GM04503 (cell line): ENCODE results near the gene NBPF6.
"Not testable (repeated sequence)": the region's sequence is repeated elsewhere in the genome, so short reads cannot be mapped to it uniquely, and the experiment has no call there.

ENCODE experiments used
- DNase-seq: peaks from one replicate; pipeline ENCODE4 v3.0.0-alpha.2; 2012; ENCODE audit warnings: low read depth

NBPF6 gene

DNA sequence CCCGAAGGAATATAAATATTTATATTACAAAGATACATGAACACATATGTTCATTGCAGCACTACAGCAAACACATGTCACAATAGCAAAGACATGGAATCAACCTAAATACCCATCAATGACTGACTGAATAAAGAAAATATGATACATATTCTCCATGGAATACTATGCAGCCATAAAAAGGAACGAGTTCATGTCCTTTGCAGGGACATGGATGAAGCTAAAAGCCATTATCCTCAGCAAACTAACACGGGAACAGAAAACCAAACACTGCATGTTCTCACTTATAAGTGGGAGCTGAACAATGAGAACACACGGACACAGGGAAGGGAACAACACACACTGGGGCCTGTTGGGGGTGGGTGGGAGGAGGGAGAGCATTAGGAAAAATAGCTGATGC is 46.7 kb downstream of the NBPF6 start:
- DNase-seq = not testable (repeated sequence)

DNA sequence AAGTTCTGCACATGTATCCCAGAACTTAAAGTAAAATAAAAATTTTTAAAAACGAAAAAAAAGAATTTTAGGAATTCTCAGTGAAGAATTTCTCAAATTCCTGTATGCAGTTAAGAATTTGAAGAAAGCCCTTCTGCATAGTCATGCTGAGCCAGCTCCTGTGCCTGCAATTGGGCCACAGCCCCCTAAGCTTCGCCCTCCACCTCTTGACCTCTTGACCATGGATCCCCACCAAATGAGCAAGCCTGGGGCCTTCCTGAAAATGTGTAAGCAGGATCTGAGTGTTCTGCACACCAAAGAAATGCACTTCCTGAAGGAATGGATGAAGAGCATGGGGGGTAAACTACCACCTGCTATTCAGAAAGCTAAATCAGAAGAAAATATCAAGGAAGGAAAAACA is 52.0 kb downstream of the NBPF6 start:
- DNase-seq = no peak

DNA sequence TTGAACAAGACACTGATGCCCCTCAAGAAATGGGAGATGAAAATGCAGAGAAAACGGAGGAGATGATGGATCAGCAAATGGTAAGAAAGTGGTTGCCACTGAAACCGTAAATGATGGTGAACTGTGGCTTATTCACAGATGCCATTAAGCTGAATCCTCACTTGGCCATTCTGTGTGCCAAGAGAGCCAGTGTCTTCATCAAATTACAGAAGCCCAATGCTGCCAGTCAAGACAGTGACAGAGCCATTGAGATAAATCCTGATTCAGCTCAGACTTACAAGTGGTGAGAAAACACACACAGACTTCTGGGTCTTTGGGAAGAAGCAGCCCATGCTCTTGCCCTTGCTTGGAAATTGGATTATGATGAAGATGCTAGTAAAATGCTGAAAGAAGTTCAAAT is 52.5 kb downstream of the NBPF6 start:
- DNase-seq = peak; percentile 31

DNA sequence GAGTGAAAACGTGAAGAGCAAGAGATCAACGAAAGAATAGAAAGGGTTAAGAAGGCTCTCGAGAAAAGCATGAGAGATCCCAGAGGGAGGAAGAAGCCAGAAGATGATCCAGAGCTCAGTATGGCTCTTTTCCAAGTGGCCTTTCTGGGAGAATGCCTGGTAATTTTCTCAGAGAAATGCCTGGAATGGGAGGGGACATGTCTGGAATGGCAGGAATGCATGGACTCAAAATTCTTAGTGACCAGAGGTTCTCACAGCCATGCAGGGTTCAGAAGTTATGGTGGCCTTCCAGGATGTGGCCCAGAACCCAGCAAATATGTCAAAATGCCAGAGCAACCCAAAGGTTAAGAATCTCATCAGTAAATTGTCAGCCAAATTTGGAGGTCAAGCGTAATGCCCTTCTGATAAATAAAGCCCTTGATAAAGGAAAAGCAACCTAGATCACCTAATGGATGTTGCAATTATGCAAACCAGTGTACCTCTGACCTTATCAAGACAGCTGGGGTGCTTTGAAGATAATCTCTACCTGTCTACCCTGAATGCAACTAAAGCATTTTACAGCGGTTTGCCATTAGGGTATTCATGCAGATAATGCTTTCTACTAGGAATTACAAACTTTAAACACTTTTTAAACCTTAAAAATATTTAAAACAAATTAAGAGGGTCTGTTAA is 53.1 kb downstream of the NBPF6 start:
- DNase-seq = peak; percentile 87

DNA sequence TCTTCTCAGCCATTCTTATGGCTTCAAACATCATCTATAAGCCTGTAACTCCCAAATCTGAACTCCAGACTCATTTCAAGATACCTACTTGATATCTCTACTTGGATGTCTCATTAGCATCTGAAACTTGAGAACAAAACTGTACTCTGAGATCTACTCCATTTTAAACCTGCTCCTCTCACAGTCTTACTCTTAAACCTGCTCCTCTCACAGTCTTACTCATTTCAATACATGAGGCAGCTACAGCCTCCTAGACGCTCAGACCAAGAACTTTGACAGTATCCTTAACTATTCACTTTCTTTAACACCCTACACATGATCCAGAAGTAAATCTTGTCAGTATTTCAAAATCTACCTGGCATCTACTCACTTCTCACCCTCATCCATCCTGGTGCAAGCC is 54.3 kb downstream of the NBPF6 start:
- DNase-seq = no peak

DNA sequence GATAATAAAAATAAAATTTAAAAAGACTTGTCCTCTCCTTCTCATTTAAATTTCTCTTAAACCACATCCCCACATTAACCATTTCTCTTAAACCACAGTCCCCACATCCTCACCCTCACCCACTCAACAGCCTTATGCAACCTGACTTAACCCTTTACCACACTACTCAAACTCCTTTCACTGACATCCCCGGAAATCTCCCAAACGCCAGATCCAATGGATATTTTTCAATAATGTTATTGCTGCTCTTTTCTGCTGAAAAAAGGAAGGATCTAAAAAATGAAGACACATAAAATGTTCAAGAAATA is 55.6 kb downstream of the NBPF6 start:
- DNase-seq = no peak

DNA sequence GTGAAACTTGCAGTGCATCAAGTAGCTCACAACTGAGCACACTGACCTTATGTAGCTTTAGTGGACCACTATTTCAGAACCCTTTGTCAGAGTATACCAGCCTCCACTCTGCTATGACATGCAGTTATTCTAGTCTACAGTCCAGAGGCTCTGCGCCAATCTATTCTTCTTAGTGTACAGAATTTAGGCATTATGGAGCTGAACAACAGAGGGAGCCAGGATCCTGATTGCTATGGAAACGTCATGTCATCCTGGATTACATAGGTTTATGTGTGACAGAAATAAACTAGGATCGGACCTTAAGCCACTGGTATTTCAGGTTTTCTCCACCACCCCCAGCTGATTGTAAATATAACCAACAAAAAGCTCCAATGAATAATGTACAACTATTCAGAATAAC is 61.6 kb downstream of the NBPF6 start:
- DNase-seq = no peak

DNA sequence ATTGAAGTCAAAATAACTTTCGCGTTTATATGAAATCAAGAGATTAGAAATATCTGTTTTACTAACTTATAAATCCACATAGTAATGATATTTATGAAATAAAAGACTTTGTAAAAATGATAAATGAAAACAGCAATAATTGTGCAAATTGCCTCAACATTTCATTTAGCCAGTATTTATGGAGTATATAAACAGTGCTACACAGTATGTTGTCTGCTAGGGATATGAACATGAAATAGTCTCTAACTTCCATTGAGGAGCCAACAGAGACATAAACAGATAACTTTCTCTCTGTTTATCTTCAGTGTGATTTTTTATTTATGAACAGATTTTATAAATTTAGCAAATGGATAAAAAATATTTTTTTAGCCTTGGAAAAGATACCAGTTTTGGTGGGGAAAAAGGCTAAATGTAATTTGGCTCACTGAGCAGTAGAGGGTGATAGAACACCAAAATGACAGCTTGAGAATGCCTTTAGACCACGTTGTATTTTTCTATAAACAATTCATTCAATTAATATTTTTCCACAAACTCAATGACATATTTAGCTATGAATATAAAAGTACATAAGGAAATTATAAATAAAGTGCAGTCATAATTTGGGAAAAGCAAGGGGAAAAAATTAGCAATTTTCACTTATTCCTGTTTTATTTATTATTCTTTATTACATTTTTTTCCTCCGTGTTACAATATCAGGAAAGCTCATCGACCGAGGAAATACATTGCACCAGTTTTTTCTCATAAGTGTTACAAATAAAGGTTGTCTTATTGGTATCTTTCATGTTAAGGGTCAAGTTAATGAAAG is 62.3 kb downstream of the NBPF6 start:
- DNase-seq = no peak

DNA sequence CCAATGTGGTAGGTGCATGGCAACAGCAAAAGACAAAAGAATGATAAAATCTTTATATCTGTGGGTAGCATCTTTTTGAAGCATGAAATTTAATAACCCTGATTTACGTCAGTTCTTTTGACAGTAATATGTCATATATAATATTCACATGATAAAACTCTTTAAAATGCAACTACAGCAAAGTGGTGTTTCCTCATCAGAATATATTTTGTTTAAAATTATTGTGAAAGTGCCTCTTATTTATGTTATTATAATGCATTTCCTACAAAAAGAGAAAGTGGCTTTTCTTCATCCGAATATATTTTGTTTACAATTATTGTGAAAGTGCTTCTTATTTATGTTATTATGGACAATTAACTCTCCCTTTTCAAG is 62.9 kb downstream of the NBPF6 start:
- no peak for DNase-seq

DNA sequence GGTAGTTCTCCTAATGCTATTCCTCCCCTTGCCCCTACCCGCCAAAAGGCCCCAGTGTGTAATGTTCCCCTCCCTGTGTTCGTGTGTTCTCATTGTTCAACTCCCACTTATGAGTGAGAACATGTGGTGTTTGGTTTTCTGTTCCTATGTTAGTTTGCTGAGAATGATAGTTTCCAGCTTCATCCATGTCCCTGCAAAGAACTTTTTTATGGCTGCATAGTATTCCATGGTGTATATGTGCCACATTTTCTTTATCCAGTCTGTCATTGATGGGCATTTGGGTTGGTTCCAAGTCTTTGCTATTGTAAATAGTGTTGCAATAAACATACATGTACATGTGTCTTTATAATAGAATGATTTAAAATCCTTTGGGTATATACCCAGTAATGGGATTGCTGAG is 63.8 kb downstream of the NBPF6 start:
- DNase-seq = not testable (repeated sequence)

DNA sequence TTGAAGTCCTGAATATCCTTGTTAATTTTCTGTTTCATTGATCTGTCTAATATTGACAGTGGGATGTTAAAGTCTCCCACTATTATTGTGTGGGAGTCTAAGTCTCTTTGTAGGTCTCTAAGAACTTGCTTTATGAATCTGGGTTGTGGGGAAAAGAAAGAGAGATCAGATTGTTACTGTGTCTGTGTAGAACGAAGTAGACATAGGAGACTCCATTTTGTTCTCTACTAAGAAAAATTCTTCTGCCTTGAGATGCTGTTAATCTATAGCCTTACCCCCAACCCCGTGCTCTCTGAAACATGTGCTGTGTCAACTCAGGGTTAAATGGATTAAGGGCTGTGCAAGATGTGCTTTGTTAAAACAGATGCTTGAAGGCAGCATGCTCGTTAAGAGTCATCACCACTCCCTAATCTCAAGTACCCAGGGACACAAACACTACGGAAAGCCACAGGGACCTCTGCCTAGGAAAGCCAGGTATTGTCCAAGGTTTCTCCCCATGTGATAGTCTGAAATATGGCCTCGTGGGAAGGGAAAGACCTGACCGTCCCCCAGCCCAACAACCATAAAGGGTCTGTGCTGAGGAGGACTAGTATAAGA is 67.3 kb downstream of the NBPF6 start:
- DNase-seq = not testable (repeated sequence)
